Fibroblast of skin of left quadriceps (primary cell): ENCODE measurements around the gene SDK2.

Experiments used
- DNase-seq, 2 experiments: peaks; one replicate each; pipeline ENCODE4 v3.0.0-alpha.2; 2013; ENCODE audit warnings: low read depth in 2 of 2

Gene SDK2

DNA sequence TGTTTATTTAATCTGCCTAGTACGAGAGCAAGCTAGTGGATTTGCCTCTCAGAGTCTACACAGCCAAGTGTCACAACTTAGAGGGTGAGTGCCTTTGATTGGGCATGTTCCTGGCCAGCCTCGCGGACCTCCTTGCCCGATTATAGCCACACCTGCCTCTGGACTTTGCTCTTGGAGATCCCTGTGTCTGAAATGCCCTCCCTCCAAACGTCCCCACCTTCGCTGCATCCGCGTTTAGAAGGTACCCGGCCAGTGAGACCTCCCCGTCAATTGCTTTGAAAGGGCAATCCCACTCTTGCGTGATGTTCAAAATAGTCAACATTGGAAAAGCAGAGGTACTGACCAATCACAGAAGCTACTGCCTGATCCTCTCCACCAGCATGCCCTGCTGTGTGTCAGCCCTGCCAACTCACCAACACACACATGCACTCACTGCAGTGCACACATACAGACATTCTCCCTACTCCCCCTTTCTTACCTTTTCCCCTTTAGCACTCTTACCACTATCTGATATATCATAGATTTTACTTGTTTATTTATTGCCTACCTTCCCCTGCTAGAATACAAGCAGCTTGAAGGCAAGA is 6.5 kb upstream of the SDK2 start:
- DNase-seq: no peak

DNA sequence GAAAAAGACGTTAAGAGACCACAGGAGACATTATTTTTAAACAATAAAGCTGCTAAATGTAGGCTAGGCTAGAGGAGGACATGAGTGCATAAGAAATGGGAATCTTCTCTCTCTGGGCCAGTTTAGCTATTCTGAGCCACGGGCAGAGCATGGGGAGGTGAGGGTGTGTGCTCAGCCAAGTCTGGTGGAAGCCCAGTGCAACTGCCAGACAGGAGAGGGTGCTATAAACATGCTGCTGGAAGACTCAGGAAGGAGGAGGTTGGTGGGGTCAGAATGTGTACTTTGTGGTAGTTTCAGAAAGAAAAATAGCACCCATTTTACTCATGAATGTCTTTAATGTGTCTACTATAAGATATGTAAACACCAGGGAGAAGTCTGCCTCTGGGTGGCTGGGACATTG is 5.9 kb upstream of the SDK2 start:
- no peak for DNase-seq

DNA sequence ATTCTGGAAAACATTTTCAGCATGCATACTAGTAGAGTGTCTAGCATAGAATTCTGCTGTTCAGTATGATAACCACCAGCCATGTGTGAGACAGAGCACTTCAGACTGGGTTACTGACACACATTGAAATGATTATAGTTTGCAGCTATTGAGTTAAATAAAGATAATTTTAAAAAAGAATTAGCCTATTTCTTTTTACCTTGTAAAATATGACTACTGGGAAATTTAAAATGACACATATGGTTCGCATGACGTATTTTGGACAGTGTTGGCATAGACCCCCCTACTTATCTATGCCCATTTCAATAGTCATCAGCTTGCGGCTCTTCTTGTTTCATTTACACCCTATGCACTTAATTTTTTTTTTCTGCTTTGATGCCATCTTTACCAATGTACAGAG is 4.7 kb upstream of the SDK2 start:
- DNase-seq: no peak

DNA sequence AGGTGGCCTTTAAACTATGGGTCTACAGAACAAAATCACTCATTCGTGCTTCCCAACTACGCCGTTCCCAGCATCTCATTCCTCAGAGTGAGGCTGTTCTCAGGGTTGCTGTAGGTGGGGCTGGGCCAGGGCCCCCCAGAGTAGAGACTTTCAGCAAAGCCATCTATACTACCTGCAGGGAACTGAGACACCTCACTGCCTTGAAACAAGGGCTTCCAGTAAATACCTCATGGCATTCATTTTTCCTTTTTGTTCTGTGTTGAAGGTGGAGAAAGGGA is 4.2 kb upstream of the SDK2 start:
- no peak for DNase-seq

DNA sequence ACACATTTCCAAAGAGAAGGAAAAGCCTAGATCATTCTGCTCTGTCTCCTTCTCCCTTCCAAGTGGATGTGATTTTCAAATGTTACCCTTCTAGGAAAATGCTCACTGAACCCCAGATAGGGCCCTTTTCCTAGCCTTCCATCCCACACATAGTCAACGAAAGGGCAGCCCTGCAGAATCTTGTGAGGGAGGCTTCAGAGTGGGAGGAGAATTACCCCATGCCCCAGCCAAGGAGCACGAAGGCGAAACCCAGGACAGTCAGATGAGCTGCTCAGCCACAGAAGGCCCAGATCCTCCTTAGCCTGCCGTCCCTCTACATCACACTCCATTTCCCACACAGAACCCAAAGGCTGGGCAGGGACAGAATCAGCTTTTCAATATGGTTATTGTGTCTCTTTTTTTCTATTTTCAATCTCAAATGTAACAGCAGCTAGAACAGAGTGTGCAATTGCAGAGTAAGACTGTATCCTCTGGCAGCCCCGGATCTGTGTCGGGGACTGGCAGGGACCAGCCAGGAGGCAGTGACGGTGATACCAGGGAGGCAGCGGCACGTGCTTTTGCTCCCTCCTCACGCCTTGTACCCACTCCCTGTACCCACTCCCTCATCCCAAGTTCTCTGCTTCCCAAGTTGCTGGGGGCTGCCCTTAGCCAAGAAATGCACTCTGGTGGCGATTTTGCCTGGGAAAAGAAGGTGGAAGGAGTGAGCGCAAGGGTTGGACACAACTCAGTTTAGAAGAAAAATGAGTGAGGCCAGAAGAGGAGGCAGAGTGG is 3.7 kb upstream of the SDK2 start:
- no peak for DNase-seq

DNA sequence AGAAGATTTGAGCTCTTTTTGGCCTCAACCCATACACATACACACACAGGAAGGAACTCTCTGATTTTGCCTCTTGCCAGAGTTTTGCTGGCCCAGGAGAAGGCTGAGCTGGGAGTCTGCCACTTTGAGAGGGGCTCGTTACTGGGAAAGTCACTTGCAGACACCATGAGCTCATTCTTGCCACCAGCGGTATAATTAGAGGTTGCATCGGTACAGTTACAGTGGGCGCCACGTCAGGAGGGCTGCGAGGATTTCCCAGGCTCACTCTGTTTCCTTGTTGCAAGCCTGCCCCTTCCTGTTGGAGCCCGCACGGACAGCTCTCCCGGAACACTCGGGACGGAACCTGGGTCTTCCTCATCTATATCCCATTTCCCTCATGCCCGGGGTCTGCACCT is 3.1 kb upstream of the SDK2 start:
- no peak for DNase-seq

DNA sequence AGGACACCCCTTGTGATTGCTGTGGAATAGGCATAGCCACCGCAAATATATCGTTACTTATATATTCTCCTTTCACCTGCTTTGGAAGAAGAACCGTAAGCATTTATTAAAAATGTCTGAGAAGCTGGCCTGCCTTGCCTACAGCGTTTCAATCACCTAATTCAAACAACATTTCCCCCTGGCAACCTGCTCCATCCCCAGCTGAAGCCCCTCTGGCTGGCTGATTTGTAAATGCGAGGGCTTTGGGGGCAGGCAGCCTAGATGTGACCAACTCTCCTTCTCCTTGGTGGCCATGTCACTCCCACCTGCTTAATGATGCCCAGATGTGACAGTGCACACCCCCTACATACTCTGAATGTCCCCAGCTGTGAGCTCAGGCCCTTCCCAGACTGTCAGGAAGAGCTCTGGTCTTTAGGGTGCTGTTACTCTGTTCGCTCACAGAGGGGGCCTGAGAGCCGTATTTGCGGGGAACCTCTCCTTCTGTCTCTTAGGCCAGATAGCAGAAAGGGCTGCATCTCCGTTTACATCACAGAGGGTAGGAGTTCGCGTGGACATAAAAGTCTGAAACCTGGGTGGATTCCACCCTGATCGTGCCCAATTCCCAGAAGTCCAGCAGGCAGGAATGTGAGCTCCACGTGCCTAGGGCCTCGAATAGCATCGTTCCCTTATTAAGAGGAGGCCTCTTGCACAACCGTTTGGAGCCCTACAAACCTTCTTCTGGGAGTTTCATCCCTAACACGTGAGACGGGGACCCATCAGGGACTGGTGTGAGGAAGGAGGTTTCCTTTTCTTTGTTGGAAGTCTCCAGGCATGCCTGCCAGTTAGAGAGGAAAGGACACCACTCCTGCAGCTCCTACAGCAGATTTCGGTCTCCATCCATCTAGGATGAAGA is 2.4 kb upstream of the SDK2 start:
- DNase-seq: no peak

DNA sequence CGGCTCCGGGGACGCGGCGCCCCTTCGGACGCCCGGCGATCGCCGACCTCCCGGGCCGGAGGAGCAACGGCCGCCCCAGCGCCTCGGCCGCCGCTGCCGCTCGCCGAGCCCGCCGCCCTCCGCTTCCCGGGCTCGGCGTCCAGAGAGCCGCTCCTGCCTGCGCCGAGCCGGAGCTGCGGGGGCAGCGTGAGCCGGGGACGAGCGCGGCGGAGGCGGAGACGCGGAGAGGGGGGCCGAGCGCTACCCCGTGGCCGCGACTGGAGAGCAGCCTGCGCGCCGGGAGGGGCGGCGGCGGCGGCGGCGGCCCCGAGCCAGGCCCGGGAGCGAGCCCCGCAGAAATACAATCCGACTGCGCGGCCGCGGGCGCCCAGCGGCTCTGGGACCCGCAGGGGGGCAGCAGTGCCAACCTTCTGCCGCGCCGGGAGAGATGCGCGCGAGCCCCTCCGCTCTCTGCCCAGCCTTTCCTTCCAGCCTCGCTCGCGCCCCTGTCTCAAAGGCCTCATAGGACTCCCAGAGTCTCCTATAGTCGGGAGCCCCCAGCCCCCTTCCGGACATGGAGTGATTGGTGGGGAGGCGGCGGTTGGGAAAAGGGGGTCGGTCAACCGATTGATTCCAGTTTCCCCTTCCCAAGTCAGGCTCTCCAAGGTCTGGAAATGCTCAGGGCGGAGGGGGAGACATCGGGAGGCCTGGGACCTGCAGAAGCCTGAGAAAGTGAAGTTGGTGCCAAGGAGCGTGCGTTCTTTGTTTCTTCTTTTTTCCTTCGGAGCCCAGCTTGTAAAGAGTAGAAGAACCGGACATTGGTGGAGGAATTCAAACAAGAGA is 1.0 kb upstream of the SDK2 start:
- peak in 1 of 2 experiments; percentile 3 for DNase-seq

DNA sequence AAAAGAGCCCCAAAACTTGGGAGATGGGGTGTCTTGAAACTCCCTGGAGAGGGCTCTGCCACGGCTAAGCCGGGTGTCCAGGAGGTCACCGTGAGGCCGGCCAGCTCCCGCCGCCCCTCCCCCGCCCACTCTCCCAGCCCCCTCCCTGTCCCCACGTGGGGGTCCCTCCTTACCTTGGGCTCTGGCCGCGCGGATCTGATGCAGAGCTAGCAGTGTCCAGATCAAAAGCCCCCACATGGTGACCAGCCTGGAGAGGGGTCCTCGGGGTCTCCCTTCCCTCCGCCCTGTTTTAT is 447 bp downstream of the SDK2 start:
- DNase-seq: no peak

DNA sequence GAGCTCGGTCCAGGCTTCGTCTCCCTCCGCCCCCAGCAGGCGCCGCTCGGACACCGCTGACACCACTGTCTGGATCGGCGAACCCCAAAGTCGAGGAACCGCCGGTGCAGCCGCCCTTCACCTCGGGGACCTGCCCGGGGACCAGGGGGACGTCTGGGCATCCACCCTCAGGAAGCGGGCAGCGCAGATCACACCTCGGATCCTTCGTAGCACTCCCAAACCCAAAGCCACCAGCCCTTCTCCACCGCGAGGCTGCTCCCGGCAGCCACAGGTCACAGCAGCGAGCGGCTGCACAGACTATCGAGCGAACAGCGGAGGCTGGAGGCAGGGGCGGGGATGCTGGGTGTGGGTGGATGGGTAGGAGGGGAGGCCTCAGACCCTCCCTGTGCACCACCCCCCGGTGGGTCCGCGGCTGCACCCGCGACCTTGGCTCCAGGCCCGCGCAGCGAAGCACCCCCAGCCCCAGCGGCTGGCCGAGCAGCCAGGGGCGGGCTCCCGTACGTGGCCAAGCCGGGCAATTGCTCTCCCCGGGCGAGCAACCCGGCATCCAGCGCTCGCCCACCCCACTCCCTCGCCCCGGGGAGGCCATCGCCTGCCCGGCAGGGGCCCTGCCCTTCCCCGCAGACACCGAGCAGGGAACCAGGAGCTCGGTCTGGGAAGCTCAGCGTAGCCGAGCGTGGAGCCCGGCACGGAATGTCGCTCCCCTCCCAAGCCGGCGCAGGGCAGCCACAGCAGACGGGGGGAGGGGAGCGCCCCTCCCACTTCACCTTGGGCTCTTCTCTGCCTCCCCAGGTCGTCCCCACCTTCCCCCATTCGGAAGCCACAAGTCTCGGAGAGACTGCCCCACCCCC is 1.0 kb downstream of the SDK2 start:
- DNase-seq: no peak

DNA sequence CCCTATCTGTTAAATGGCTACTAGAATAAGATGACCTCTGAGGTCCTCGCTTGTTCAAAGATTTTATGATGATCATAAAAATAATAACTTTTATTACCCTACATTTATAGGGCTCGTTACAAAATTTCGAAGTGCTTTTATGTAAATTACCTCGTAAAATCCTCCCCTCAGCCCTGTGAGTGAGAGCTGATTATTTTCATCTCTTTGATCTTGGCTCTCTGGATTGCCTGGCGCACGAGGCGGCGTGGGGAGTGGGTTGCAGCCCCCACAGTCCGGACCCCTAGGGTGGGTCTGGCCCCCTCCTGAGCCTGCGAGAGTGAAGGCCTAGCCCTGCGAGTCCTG is 1.6 kb downstream of the SDK2 start:
- DNase-seq: no peak

DNA sequence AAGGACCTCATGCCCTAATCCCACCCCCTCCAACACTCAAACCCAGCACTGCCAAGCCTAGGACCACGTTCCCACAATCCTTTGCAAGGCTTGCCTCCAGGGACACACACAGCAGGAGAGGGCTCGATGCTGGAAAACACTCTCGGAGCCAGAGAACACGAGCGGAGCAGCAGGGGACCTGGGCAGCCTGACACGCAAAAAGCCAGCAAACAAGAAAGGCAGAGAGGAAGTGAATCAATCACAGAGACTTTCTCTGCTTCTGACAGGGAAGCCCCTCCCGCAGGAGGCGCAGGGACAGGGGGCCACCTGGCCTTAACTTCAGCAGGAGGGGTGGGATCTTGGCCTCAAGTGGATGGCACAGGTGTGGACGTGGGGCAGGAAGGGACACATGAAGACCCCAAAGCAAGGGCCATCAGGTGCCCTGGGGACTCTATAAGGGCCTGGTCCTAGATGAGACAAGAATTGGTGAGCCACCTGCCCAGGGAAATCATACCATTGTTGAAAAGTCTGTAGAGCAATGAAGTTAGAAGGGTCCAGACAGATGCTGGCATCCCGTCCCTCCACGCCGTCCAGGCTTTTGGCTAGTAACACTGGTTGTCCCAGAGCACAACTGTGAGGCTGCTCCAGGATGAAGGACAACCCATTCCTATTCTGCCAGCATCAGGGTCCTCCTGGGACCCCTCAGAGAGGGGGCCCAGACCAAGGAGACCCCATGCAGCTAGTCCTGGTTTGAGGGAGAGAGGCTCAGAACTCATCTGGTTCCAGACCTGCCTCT is 2.2 kb downstream of the SDK2 start:
- no peak for DNase-seq

DNA sequence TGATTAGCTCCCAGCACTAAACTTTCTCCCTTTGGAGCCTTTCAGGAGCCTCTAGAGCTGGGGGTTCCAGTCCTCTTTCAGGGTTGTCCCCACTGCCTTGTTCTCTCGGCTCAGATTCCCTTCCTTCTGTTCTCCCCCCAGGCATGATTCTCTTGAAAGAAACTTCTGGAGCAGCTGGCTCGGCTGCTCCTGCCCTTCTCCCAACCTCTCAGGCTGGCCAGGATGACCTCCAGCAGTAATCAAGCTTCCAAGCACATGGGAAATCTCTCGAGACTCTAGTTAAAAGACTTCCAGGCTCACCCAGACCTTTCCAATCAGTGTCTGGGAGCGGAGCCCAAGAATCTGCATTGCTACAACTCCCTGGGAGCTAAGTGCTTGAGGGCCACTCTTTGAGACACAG is 3.6 kb downstream of the SDK2 start:
- DNase-seq: no peak

DNA sequence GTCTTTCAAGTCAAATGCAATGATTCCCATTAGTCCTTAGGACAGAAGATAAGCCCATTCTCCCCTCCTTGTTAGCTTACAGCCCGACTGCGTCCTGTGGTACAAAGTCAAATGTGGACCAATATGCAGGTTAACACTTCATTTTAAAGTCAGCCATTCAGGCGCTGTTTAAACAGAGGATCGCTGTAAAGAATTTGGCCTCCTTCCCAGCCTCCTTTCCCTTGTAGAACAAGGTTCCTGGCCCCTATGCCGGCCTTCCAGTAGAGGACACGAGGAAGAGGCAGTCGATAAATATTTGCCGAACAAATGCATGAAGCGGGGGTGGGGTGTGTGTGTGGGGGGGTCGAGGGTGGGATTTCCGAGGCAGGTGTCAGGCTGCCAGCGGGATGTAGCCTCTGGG is 4.3 kb downstream of the SDK2 start:
- DNase-seq: no peak

DNA sequence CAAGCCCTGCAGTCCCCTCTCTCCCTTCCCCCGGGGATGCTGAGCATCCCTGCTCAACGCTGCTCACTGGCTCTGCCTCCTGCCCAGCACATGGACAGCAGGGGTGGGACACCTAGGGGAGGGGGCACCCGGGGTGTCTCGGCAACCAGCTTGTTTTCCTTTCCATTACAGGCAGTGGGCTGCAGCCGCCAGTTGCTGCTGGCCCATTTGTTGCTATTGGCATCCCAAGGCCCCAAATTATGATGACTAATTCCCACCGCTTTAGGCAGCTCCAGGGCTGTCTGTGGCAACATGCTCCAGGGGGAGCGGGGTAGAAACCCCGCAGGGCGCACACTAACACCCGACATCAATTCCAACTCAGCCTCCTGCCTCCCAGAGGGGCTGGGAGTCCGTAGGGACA is 4.9 kb downstream of the SDK2 start:
- no peak for DNase-seq

DNA sequence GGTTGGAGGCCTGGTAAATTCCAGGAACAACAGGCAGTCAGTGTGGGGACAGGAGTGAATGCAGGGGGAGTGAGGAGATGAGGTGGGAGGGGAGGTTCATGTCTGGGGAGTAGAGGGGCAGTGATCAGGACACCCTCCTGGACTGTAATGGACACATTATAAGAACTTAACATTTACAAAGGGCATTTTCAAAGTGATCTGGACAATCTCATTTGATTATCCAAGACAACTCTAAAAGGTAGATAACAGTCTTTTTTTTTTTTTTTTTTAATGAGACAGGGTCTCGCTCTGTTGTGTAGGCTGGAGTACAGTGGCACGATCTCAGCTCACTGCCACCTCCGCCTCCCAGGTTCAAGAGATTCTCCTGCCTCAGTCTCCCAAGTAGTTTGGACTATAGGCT is 5.7 kb downstream of the SDK2 start:
- DNase-seq: no peak

DNA sequence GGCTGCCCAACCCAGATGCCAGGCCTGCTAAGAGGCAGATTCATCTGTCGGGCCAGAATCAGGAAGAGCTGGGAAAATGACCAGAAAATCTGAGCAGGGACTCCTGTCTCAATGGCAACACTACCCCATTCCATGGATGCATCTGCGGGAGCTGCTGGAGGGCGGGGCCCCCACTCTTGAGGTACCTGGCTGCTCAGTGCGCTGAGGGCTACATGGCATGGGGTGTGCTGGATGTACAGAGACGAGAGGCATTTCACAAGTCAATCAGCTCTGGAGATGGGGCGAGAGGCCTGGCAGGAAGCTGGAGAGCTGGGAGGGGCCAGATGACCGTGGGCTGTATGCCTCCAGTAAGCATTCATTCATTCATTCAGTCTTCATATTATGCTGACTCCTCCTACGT is 6.4 kb downstream of the SDK2 start:
- DNase-seq: no peak

DNA sequence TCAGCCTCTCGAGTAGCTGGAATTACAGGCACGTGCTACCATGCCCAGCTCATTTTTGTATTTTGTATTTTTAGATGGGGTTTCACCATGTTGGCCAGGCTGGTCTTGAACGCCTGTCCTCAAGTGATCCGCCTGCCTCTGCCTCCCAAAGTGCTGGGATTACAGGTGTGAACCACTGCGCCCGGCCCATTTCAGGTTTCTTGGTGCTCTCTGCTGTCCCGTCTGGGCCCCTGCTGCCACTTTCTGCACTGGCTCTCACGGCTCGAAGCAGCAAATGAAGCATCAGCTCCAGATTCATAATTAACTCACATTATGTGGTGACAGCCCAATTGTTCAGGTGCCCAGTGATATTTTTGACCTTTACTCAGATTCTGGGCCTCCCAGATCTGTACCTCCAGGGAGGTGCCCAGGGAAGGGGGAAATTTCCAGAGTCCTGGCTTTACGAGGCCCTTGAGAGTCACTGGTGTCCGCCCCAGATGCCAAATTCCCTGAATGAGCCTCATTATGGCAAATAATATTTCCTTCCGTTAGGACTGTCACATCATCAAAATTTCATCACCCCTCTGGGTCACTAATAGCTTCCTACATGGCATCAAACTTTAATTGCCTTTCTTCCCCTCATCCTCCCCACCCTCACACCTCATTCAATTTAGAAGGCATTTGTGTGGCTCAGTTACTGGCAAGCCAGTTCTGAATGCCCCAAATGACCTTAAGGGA is 9.0 kb downstream of the SDK2 start:
- no peak for DNase-seq

DNA sequence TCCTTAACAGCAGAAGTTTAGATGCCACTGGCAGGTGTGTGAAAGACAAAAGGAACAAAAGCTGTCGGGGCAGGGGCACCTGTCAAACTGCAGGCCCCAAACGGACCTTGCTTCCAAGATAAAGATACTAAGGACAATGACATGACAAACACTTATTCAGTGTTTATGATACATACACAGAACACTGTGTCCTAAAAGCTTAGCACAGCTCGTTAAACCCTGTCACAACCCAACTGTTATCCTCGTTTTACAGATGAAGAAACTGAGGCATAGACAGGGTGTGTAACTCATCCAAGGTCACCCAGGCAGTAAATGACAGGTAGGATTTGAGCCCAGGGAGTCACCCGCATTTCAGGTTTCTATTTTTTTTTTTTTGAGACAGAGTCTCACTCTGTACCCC is 9.6 kb downstream of the SDK2 start:
- DNase-seq: no peak

DNA sequence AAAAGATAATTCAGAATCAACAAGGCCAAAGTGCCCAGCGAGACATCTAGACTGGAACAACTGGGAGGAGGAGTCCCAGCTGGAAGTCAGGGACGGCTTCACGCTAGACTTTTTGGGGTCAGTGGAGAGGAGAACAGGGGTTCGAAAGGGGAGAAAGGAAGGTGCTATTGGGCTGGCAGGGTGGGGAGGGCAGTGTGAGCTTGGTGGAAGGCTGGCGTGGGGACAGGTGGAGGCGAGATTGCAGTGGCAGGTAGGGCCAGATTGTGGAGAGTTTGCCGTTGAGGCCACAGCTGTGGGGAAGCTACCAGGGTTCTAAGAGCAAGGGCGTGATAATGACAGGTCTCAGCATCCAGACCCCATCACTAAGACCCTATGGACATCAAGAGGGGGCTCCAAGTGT is 10.5 kb downstream of the SDK2 start:
- no peak for DNase-seq
